WI38 (cell line): ENCODE results near the gene NUP214.

Experiments used
- H3K4me3 ChIP-seq: 2 replicates; pipeline ENCODE4 v1.5.1; 2011; ENCODE audit warnings: low read depth, mild to moderate bottlenecking, control low read depth, low read length
- CTCF ChIP-seq: IDR thresholded peaks from 2 replicates; pipeline ENCODE4 v1.5.1; 2012; ENCODE audit warnings: low read depth, mild to moderate bottlenecking, control low read depth, low read length

Gene NUP214

GRCh38 chr9:131178382-131178781 lies 53.0 kb downstream of the NUP214 start:
- peak; percentile 99 for TF ChIP-seq CTCF

GRCh38 chr9:131178926-131179325 lies 53.5 kb downstream of the NUP214 start:
- TF ChIP-seq CTCF, result no peak

More at GRCh38 chr9:131178382-131178781, 53.0 kb downstream of the NUP214 start:
- no peak overlapping the region for H3K4me3 ChIP-seq

GRCh38 chr9:131179561-131180219 lies 54.3 kb downstream of the NUP214 start:
- H3K4me3 ChIP-seq, result no peak overlapping the region
- TF ChIP-seq CTCF, result no peak

More at GRCh38 chr9:131178926-131179325, 53.5 kb downstream of the NUP214 start:
- H3K4me3 ChIP-seq, result no peak overlapping the region

DNA sequence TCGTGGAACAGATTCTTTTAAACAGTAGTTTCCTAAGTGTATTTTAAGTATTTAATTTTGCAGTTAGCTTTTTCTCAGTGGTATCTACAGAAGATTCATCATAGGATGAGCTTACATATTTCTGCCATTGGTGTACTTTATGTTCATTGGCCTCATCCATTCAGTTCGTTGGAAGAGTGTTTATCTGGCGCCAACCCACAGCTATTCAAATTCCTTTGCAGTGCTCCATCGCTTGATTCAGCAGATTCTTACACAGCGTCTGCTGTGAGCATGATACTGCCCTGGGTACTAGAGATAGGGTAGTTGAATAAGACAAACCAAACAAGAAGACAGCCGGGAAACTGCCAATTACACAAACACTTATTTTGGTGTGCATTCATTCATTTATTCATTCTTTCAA lies 55.1 kb downstream of the NUP214 start:
- H3K4me3 ChIP-seq, result no peak overlapping the region
- no peak for TF ChIP-seq CTCF

- no peak overlapping the region for H3K4me3 ChIP-seq
- peak; percentile 4; the same call in 1 of the 2 replicates for TF ChIP-seq CTCF
These were observed 55.8 kb downstream of the NUP214 start for GRCh38 chr9:131181091-131181681.

DNA sequence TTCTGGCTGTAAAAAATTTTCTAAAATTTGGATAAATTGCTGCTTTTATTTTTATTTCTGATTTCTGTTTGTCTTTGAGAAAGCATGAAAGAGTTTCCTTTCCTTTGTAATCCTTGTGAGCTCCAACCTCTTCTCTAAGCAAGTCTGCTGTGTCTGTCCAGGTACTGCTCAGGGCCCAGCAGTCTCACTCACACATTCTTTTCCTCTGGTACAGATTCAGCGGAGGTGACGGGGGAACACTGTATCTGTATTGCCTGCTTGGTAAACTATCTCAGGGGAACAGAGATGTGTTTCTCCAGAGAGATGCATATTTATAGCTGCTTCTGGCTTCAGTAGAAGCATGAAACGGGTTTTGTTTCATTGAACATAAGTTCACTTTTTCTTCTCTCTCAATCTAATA lies 60.5 kb downstream of the NUP214 start:
- TF ChIP-seq CTCF, result no peak
- H3K4me3 ChIP-seq, result no peak overlapping the region

DNA sequence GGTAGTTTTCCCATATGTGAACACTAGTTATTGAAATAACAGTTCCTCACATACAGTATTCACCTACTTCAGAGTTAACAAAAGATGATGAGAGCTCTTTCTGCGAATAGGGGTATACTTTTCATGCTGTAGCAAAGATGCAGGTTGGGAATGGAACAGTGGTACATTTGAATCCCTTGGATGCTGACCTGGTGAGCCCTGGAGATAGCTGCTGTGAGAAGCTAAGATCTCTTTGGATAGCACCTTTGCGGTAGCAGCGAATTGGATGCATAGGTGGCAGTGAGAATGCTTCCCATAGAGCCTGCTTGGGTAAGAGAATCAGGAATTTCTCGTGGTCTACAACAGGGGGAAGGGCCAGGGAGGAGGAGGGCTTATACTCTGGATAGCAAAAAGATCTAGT lies 61.2 kb downstream of the NUP214 start:
- no peak overlapping the region for H3K4me3 ChIP-seq
- TF ChIP-seq CTCF, result no peak
